Measurements from ENCODE around the gene COL5A2.

DNA sequence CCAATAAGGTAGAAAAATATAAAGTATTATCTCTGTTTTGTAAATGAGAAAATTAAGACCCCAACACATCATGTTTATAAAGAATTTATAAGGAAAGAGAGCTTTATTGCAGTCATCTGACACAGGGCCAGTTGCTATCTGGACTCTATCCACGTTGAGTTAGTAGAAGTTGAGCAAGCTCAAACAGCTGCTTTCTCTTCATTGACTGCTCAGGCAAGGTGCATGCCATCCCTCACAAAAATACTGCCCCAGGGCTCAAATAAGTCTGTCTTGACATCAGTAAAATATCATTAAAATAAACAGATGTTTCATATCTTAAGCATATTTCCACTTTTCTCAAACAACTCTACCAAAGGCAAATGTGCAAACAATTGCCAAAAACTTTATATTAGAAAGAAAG, 14.8 kb downstream of the COL5A2 start:
- TF ChIP-seq EZH2phosphoT487 (conservative IDR thresholded peaks at IDR 0.05; ENCODE audit: low read length) = no peak
- TF ChIP-seq, protein P1, sequence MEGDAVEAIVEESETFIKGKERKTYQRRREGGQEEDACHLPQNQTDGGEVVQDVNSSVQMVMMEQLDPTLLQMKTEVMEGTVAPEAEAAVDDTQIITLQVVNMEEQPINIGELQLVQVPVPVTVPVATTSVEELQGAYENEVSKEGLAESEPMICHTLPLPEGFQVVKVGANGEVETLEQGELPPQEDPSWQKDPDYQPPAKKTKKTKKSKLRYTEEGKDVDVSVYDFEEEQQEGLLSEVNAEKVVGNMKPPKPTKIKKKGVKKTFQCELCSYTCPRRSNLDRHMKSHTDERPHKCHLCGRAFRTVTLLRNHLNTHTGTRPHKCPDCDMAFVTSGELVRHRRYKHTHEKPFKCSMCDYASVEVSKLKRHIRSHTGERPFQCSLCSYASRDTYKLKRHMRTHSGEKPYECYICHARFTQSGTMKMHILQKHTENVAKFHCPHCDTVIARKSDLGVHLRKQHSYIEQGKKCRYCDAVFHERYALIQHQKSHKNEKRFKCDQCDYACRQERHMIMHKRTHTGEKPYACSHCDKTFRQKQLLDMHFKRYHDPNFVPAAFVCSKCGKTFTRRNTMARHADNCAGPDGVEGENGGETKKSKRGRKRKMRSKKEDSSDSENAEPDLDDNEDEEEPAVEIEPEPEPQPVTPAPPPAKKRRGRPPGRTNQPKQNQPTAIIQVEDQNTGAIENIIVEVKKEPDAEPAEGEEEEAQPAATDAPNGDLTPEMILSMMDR (IDR thresholded peaks at IDR 0.05; ENCODE audit: insufficient read depth, low read length, poor library complexity, severe bottlenecking) = no peak
